ENCODE data around the gene SLC29A2.
A peak's percentile ranks its signal among the peaks of the same experiment; 100 is the strongest.

The SLC29A2 gene

DNA sequence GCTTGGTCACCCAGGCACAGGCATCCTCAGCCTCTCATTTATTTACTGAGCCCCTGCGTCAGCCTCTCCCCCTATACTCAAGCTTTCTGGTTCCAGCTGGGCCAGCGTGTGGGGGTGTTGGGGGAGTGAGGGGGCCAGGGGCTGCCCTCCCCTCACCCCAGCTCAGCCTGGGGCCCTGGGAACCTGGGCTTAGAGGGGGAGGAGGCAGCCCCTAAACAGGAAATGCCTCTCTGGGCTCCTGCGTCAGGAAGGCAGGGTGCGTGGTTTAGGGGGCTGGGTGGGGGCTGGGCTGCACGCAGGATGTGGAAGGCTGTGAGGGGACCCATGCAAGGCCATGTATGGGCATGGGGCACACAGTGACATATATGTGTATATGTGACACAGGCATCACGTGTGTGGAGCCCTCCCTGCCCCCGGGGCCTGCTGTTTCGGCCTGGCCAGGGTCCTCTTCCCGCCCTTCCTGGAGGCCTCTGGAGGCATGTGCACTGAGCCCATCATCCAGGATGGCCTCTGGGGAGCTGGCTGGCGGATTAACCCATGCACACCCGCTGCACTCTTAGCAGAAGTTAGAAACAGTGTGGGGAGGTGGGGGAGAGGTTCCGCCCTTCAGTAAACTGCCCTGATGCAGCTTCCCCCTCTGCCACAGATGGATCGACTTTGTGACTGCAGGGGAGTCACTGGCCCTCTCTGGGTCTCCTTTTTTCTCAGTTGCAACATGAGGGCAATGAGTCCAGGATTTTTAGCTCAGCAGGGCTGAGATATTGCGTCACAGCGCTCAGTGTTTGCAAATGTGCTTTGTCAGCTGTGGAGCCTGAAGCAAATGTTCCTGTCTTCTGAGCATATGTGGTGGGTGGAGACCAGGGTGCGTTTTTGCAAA, 53.6 kb downstream of the SLC29A2 start:
- peak; percentile 90 for DNase-seq (ENCODE audit: low read depth)

DNA sequence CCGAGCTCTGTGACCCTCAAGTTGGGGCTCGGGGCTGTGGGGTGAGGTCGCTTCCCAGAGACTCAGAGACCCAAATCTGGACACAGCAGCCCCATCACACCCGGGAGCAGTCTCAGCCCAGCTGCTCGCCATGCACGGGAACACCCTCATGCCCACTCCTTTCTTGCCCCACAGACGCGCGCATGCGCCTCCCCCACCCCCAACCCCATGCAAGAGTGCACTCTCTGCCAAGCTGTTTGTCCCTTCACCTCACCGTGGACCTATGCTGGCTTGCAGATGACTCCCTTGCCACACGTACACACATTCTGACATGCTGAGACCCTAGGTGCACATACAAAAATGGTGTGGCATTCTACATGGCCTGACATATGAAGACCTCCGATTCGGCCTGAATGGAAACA, 54.2 kb downstream of the SLC29A2 start:
- no peak for DNase-seq (ENCODE audit: low read depth)

DNA sequence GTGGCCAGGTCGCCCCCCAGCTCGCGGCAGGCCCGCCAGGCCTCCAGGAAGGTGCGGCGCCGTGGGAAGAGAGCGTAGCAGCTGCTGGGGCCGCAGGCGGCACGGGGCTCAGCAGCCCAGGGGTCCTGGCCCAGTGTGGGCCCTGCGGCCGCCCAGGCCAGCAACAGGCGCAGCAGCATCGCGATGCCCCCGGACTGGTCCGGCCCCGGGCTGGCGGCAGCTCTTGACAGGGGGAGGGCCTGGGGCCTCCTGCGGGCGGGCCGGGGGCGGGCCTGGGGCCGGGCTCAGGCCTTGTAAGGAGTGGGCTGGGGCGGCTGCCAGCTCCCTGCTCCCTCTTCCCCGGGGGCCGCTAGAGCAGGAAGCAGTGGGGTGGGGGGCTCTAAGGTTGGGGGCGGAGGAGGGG, 54.7 kb downstream of the SLC29A2 start, which contains the start of gene CD248:
Gene CD248, minus strand, starts transcription at position 196 of the 403 bp plus-strand sequence. Its CDS starts 17 bp downstream, at position 179.
- DNase-seq (ENCODE audit: low read depth), result peak; percentile 84

DNA sequence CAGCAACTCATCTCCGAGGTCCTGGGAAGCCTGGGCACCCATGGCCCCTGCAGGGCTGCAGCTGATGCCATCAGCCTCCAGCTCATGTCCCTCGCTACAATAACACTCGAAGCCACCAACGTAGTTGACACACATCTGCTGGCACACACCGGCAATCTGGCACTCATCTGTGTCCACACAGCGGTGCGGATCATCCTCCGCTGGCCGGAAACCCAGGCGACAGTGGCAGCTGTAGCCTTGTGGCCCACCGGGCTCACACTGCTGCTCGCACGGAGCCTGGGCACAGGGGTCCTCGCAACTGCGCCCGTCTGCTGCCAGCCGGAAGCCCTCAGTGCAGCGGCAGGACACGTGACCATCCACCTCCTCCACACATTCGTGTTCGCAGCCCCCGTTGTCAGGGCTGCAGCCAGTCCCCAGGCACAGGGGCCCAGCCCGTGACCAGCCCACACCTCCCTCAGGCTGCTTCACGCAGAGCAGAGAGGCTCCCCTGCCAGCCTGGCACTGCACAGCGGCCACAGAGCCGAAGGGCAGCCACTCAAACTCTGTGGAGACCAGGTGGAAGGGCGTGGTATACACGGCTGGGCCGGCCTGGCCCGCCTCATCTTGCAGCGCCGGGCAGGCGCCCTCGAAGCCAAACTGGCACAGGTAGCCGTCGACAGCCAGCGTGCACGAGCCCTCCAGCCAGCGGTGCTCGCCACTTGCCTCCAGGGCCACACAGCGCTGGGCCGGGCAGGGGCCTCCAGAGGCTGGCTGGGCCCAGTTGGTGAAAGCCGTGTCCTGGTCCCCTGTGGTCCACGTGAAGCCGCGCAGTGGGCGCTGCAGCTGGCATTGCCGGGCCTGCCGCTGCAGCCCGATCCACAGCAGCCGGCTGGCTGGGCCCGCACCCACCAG, 55.4 kb downstream of the SLC29A2 start:
- no peak for DNase-seq (ENCODE audit: low read depth)

DNA sequence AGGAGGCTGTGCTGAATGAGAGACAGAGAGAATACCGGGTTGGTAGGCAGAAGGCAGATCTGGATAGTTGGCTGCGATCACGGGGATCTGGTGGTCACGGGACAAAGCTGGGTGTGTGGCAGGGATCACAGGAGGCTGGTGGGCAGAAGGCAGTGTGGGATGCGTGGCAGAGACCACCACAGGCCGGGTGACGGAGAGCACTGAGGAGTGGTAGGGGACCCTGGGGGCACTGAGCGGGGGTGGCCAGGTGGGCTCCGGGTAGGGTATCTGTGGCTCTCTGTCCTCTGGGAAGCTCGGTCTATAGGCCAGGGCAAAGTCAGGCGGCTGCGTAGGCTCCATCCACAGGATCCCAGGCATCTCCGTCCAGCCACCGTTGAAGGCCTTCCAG, 56.1 kb downstream of the SLC29A2 start:
- no peak for DNase-seq (ENCODE audit: low read depth)

DNA sequence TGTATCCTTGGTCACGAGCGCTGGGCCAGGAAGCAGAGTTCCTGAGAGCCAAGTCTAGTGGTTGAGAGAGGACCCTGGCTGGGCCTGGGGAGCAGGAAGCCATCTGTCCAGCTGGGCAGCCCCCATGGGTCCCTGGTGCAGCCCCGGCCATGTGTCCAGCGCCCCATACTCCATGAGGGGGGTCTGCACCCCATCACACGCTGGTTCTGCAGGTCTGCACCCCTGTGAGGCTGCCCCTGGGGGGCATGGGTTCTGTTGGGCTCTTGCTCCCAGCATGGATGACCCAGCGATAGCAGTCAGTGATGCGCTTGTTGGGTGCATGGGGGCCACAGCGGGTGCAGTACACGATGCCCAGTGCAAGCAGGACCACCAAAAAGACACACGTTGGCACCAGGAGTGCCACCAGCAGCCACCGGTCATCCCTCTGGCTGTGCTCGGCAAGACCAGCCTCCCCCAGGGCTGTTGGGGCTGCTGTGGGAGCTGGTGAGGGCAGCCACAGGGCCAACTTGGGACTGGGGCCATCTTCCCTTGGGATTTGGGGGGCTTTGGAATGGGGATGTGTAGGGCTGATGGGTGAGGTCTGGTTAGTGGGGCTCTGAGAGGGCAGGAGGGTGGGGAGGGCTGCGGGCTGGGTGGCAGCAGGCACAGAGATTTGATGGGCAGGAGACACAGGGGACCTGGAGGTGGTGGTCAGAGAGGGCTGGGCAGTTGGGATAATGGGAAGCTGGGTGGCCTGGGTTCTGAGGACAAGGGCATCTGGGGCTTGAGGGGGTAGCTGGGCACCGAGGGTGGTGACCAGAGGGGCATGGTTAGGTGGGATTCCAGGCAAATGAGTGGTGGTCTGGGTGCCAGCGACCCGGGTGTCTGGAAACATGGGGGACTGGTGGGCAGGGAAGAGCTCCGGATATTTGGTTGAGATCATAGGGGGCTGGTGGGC, 56.7 kb downstream of the SLC29A2 start:
- no peak for DNase-seq (ENCODE audit: low read depth)

DNA sequence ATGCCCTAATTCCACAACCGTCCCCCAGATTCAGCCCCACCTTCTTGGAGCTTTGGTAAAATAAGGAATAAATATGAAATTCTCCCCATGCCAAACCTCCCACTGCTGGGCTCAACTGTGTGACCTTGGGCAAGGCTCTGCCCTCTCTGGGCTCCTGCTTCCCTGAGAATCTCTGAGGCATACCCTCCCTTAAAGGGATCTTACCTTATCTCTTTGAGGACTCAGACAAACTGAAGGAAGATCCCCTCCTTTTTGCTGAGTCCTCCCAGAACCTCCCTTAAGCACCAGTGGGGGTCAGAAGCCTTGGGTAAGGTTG, 57.4 kb downstream of the SLC29A2 start:
- no peak for DNase-seq (ENCODE audit: low read depth)

DNA sequence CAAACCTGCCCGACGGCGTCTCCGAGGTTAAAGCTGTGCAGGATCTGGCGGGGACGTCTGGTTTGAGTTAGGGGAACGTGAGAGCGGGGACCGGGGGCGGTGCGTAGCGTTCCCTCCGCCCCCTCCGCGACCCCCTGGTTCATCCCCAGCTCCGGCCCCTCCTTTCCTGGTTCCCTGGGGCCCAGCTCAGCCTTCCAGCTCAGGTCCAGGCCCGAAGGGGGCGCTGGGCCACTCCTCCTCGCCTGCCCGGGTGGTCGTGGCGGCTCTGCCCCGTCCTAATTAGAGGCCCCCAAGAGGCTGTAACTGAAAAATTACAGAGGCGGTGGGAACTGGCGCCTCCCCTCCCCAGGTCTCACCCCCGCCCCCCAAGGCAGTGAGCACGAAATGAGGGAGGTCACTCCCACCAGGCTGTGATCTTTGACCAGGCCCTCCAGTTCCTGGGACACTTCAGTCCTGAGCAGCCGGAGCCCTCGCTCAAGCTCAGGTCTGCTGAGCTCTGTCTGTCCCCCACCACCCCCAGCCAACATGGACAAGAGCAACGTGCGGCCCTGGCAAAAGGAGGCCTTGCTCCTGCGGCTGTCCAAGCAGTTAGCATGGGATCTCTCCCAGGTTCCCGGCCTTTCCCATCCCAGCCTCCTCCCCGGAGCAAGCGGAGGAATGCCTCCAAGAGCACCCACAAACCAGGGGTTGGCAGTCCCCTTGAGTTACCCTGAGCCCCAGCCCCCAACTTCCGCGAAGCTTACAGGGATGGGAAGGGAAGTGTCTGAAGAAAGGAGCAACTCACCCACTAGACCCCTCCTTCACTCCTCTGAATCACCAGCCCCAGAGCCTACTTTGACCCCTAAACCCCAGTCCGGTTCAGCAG, 58.0 kb downstream of the SLC29A2 start:
- DNase-seq (ENCODE audit: low read depth), result no peak

DNA sequence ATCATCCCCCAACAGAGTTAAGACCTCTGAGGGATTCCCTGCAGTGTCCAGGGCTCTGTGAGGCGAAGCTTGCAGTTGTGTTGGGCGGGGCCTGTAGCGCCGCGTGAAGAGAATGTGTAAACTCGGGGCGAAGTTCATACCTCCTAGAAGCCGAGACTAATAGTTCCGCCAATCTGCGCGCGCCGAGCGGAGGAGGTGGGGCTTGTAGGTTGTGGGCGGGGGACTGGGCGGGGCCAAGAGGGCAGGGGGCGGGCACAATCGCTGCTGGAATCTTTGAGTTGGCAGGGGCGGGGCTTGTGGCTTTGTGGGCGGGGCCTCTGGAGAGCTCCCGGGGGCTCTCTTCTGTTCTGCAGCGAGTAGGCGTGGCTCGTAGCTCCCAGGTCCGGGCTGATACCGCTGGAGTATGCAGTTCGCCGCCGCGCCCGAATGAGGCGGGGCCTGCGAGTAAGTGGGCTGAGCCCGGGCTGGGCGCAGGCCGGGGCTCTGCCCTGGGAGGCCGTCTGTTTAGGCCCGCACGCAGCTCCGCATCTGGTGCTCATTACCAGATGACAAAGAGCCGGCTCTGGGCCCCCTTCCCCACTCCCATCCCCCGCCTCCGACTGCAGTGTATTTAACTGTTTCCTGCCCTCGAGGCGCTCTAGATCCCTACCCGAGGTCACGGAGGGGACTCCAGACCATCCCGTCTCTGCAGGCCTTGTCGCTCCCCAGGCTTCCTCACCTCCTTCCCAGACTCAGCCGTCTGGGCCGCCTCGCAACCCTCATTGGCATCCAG, 58.8 kb downstream of the SLC29A2 start:
- peak; percentile 99 for DNase-seq (ENCODE audit: low read depth)

All from fibroblast of the conjunctiva (primary cell).